SJSA1 (cell line): ENCODE measurements around the gene KIT. TPM values are rescaled to one million over a fixed set of nuclear protein-coding genes. Genes with fewer than 3 reads are reported as not detected.

ENCODE experiments used
- DNase-seq, 2 experiments: peaks; one replicate each; pipeline ENCODE4 v3.0.0-alpha.2; 2015 to 2020; ENCODE audit warnings: low spot score in 2 of 2, low read depth in 1 of 2
- H3K27ac ChIP-seq: fragments of 250-450 bp; sonication (Bioruptor Pico); 2 replicates; pipeline ENCODE4 v1.5.1; 2020; ENCODE audit warnings: mild to moderate bottlenecking, moderate library complexity
- H3K27me3 ChIP-seq: fragments of 250-450 bp; sonication (Bioruptor Pico); replicated peaks from 2 replicates; pipeline ENCODE4 v1.5.1; 2020; ENCODE audit warnings: mild to moderate bottlenecking, moderate library complexity
- H3K36me3 ChIP-seq: fragments of 250-450 bp; sonication (Bioruptor Pico); 2 replicates; pipeline ENCODE4 v1.5.1; 2020; ENCODE audit warnings: mild to moderate bottlenecking
- H3K4me1 ChIP-seq: fragments of 250-450 bp; sonication (Bioruptor Pico); replicated peaks from 2 replicates; pipeline ENCODE4 v1.6.1; 2021; ENCODE audit warnings: mild to moderate bottlenecking
- H3K4me3 ChIP-seq: fragments of 250-450 bp; sonication (Bioruptor Pico); 2 replicates; pipeline ENCODE4 v1.5.1; 2020; ENCODE audit warnings: mild to moderate bottlenecking
- H3K9me3 ChIP-seq: fragments of 250-450 bp; sonication (Bioruptor Pico); replicated peaks from 2 replicates; pipeline ENCODE4 v1.5.1; 2020; ENCODE audit warnings: mild to moderate bottlenecking
- total RNA-seq: library from RNA; depleted of rRNA; stranded (reverse); fragments of >200 nt; shearing (Covaris generic); gene quantifications from 2 replicates; pipeline ENCODE4 v1.2.3, GENCODE V29; 2014

Gene KIT
- total RNA-seq, 1 experiment from 2014 or later: not detected

DNA sequence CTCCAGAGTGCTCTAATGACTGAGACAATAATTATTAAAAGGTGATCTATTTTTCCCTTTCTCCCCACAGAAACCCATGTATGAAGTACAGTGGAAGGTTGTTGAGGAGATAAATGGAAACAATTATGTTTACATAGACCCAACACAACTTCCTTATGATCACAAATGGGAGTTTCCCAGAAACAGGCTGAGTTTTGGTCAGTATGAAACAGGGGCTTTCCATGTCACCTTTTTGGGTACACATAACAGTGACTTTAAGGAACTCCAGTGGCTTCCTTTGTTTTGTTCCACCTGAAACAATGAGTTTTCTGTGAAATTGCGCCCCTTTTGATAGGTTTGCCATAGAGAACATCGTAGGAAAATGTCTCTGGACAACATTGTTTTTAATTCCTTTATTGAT is 69.6 kb downstream of the KIT start:
- H3K4me3 ChIP-seq: no peak overlapping the region
- H3K27me3 ChIP-seq: 0 out of 2 replicates have a peak, but pooled peaks cover 3% of the 10 kb centered on the region
- H3K4me1 ChIP-seq: no peaks in the 10 kb centered on the region
- H3K36me3 ChIP-seq: no peaks in the 10 kb centered on the region
- H3K27ac ChIP-seq: no peak overlapping the region
- no peaks in the 10 kb centered on the region for H3K9me3 ChIP-seq
- no peak for DNase-seq

DNA sequence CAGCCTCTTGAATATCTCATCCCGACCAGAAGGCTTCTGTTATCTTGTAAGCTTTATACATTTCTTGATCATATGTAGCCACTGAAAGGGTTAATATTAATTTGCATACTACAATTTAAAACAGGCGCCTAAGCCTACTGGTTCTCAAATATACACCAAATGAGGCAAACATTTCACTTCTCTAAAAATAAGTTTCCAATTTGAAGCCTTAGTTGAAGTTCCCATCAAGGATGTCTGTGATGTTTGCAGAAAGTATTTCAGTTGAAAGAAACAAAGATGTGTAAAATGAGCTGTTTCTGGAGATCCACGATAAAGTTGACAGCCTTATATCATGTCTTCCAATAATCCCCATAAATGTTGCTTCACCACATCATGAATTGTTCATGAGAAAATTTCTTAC is 70.6 kb downstream of the KIT start:
- Histone ChIP-seq H3K36me3 (no peaks in the 10 kb centered on the region), H3K27me3 (0 out of 2 replicates have a peak, but pooled peaks cover 3% of the 10 kb centered on the region), H3K4me3 (no peak overlapping the region), H3K27ac (no peak overlapping the region), H3K4me1 (no peaks in the 10 kb centered on the region), H3K9me3 (no peaks in the 10 kb centered on the region)
- no peak for DNase-seq

DNA sequence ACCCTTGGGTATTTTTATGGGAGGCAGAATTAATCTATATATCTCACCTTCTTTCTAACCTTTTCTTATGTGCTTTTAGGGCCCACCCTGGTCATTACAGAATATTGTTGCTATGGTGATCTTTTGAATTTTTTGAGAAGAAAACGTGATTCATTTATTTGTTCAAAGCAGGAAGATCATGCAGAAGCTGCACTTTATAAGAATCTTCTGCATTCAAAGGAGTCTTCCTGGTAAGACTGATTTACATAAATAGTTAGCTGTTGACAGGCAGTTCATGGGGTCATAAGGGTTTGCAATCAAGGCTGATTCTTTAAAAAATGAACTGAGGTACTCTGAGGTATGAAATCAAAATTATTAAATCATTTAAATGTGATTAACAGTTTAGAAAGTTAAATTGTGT is 71.5 kb downstream of the KIT start:
- Histone ChIP-seq H3K27me3 (0 out of 2 replicates have a peak, but pooled peaks cover 3% of the 10 kb centered on the region), H3K4me3 (no peak overlapping the region), H3K9me3 (no peaks in the 10 kb centered on the region), H3K36me3 (no peaks in the 10 kb centered on the region), H3K27ac (no peak overlapping the region), H3K4me1 (no peaks in the 10 kb centered on the region)
- no peak for DNase-seq

DNA sequence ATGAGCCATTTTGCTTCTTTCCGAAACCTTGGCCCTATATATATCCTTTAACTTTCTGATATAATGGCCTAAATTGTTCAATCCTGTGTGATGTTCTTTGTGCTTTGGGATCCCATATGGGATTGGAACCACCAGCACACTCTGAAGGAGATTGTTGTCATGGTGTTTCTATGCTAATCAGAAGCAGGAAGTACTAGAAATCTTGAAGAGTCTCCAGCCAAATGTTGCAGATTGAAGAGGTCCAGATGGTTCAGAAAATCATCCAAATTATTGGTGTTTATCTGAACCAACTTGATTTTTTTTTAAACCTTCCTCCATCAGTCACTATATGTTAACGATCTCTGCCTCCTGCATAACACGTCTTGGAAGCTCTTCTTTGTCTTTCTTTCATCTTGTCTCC is 72.8 kb downstream of the KIT start:
- Histone ChIP-seq H3K4me3 (no peak overlapping the region), H3K27me3 (0 out of 2 replicates have a peak, but pooled peaks cover 3% of the 10 kb centered on the region), H3K27ac (no peak overlapping the region), H3K9me3 (no peaks in the 10 kb centered on the region), H3K4me1 (no peaks in the 10 kb centered on the region), H3K36me3 (no peaks in the 10 kb centered on the region)
- no peak for DNase-seq

DNA sequence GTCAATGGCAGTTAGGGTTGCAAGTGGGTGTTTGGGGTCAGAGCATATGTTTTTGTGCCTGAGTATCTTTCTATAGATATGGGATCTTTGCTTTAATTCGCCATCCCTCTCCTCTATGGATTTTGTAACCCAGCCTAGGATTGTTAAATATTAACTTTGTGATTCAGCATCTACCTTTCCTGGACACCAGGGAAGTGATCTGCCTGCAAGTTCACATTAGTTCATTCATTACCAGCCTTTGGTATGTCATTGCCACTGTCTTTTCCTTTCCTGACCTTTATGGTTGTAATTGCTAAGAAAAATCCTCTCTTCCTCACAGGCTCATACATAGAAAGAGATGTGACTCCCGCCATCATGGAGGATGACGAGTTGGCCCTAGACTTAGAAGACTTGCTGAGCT is 73.8 kb downstream of the KIT start:
- Histone ChIP-seq H3K36me3 (no peaks in the 10 kb centered on the region), H3K27ac (no peak overlapping the region), H3K27me3 (0 out of 2 replicates have a peak, but pooled peaks cover 3% of the 10 kb centered on the region), H3K9me3 (no peaks in the 10 kb centered on the region), H3K4me3 (no peak overlapping the region), H3K4me1 (no peaks in the 10 kb centered on the region)
- no peak for DNase-seq

DNA sequence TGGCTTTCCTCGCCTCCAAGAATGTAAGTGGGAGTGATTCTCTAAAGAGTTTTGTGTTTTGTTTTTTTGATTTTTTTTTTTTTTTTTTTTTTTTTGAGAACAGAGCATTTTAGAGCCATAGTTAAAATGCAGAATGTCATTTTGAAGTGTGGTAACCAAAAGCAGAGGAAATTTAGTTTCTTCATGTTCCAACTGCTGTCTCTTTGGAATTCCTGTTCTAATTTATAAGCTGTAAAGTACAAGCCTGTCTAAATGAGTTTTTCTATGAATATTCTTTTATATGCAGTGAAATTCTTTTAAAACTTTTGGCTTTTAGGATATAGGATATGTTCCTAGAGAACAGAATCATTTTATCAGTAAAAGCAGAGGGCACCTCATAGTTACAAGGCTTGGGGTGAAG is 74.2 kb downstream of the KIT start:
- H3K4me1 ChIP-seq: no peaks in the 10 kb centered on the region
- no peak for DNase-seq
- H3K27ac ChIP-seq: no peak overlapping the region

DNA sequence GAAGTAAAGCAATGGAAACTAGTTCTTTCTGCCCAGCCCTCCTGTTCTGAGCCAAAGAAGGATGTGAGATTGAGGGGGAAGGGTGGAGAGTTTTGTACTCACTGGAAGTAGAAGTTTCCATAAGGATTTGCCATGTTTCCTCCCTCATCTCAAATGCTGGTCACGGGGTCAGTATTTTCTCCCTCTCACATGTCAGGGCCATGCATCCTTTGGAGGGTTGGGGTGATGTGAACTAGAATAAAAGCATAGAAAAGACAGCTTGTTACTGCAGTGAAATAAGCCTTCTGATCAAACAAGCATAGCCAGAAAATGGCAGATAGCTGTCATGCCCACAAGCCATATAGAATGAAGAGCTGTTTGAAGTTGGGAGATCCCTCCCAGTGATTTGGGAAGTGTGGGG is 79.7 kb downstream of the KIT start:
- Histone ChIP-seq H3K36me3 (no peaks in the 10 kb centered on the region), H3K9me3 (no peaks in the 10 kb centered on the region), H3K27ac (no peak overlapping the region)

More for the DNA sequence above, 74.2 kb downstream of the KIT start:
- no peak overlapping the region for H3K4me3 ChIP-seq
- no peaks in the 10 kb centered on the region for H3K36me3 ChIP-seq
- 0 out of 2 replicates have a peak, but pooled peaks cover 3% of the 10 kb centered on the region for H3K27me3 ChIP-seq
- no peaks in the 10 kb centered on the region for H3K9me3 ChIP-seq

DNA sequence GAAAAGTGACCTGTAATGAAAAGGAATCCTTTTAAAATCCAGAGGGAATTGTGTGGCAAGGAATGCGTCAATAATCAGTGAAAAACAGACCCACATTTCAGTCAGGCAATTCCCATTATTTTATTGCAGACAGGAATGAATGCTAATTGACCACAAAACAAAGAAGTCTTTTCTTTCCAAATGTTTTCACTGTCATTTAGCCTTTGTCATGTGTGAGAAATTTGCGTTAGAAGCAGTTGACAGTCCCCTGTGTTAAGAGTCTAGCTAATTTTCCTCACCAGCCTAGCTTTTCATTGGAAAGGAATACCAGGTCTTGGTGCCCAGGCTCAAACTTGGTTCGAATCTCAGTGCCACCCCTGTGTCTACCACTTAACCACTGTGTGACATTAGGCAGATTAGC is 83.4 kb downstream of the KIT start:
- DNase-seq: no peak
- Histone ChIP-seq H3K9me3 (no peaks in the 10 kb centered on the region), H3K27me3 (no peaks in the 10 kb centered on the region), H3K4me1 (no peaks in the 10 kb centered on the region), H3K4me3 (no peak overlapping the region), H3K27ac (no peak overlapping the region), H3K36me3 (no peaks in the 10 kb centered on the region)

More for the DNA sequence above, 79.7 kb downstream of the KIT start:
- Histone ChIP-seq H3K4me3 (no peak overlapping the region), H3K27me3 (no peaks in the 10 kb centered on the region), H3K4me1 (no peaks in the 10 kb centered on the region)
- no peak for DNase-seq

DNA sequence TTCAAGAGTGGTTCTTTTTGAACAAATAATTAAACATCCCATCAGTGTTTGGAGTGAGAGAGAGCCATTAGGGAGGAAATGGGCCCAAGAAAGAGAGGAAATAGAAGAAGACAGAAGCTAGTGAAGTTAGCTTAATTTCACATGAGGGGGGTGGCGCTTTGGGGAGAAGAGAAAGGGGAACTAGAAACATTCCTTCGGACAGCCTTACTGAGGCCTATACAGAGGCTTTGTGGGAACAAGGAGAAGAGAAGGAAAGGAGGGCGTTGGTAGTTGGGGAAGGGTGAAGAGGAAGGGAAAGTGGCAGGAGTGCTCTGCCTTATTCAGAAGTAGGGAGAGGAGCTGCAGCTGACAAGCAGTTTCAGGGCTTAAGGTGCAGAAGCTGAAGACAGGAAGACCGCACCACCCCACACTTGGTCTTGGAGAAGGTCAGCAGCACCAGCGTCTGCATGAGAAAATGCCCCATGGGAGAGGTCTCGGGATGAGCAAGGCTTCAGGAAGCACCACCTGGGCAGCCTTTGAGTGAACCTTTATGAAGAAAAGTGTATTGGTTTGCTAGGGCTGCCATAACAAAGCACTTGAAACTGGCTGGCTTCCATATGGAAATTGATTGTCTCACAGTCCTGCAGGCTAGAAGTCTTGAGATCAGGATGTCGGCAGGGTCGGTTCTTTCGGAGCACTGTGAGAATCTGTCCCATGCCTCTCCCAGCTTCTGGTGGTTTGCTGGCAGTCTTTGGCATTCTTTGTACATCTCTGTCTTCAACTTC is 85.1 kb downstream of the KIT start:
- H3K27me3 ChIP-seq: no peaks in the 10 kb centered on the region
- DNase-seq: no peak
- H3K4me1 ChIP-seq: no peaks in the 10 kb centered on the region
- no peak overlapping the region for H3K4me3 ChIP-seq
- H3K27ac ChIP-seq: no peak overlapping the region
- no peaks in the 10 kb centered on the region for H3K36me3 ChIP-seq
- H3K9me3 ChIP-seq: no peaks in the 10 kb centered on the region

DNA sequence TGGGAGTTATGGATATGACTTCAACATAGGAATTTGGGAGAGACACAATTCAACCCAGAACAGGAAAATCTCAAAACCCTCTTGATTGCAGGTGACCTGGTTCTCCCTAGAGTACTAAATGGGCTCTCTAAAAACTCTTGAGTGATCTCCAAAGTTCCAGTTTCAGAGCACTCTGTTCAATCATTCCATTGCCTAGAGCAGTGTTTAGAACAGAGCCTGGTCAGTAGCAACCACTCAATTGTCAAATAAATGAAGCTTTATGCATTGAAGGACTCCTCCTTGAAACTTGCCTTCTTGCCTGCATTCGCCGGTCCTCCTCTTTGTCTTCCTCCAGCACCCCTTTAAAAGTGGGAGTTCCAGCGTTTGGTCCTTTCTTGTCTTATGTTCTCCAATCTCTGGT is 85.8 kb downstream of the KIT start:
- DNase-seq: no peak

DNA sequence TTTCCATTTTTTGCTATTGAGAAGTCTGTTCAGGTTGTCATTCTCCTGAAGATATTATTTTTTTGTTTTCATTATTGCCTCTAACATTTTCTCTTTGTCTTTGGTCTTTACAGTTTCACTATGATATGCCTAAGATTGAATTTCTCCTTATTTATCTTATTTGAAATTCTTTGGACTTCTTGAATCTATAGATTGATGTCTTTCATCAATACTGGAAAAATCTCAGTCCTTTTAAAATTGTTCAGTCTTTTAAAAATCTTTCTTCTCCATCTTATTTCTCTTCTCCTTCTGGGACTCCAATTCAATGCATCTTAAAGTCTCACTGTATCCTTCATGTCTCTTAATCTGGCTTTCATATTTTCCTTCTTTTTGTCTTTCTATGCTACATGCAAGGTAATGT is 86.7 kb downstream of the KIT start:
- H3K9me3 ChIP-seq: no peaks in the 10 kb centered on the region
- no peak overlapping the region for H3K4me3 ChIP-seq

More for the DNA sequence above, 85.8 kb downstream of the KIT start:
- H3K4me3 ChIP-seq: no peak overlapping the region
- no peak overlapping the region for H3K27ac ChIP-seq
- H3K27me3 ChIP-seq: no peaks in the 10 kb centered on the region
- no peaks in the 10 kb centered on the region for H3K4me1 ChIP-seq
- no peaks in the 10 kb centered on the region for H3K36me3 ChIP-seq
- no peaks in the 10 kb centered on the region for H3K9me3 ChIP-seq

DNA sequence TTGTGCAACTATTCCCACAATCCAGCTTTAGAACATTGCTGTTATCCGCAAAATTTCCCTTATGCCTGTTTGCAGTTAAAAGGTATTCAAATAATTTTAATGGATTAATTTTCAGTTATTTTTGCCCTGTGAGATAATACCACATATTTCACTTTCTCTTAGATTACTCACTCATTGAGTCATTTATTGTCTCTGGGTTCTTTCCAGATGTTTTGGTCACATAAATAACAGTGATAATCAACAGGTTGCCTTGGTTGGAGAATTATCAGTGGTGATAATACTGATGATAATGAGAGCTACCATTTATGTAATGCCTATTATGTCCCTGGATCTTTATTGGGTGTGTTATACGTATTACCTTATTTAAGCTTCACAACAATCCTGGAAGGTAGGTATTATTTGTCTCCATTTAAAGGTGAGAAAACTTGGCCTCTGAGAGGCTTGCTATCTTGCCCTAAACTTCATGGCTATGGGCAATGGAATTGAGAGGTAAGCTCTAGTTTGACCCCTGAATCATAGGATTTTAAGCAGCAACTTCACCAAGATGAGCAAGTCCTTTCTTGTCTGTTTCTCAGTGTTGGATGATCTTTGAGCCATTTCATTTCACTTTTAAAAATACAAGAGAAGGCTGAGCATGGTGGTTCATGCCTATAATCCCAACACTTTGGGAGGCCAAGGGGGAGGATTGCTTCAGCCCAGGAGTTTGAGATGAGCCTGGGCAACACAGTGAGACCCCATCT is 87.4 kb downstream of the KIT start:
- H3K27ac ChIP-seq: no peak overlapping the region
- DNase-seq: no peak

More for the DNA sequence above, 86.7 kb downstream of the KIT start:
- Histone ChIP-seq H3K27me3 (no peaks in the 10 kb centered on the region), H3K36me3 (no peaks in the 10 kb centered on the region), H3K27ac (no peak overlapping the region), H3K4me1 (no peaks in the 10 kb centered on the region)
- no peak for DNase-seq

DNA sequence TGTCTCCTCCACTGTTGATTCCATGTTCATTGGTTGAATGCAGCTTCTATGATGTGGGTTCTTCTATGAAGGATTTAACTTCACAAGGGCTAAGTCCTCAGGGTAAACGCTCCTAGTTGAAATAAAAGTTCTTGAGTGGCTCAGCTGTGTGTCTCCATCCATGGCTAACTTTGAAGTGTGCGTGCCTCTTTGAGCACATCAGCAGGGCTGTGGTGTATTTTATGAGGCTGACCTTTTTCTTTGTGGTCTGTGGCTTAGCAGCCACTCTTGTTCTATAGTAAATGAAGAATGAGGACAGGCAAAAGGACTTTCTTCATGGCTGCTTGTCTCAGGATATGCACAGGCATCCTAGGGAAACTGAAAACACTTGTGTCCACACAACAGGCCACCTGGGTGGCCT is 88.5 kb downstream of the KIT start:
- no peak overlapping the region for H3K27ac ChIP-seq
- H3K4me3 ChIP-seq: no peak overlapping the region
- H3K4me1 ChIP-seq: no peaks in the 10 kb centered on the region
- H3K27me3 ChIP-seq: no peaks in the 10 kb centered on the region
- H3K36me3 ChIP-seq: no peaks in the 10 kb centered on the region
- DNase-seq: no peak
- no peaks in the 10 kb centered on the region for H3K9me3 ChIP-seq

More for the DNA sequence above, 87.4 kb downstream of the KIT start:
- no peak overlapping the region for H3K4me3 ChIP-seq
- no peaks in the 10 kb centered on the region for H3K4me1 ChIP-seq
- no peaks in the 10 kb centered on the region for H3K36me3 ChIP-seq
- H3K27me3 ChIP-seq: no peaks in the 10 kb centered on the region
- H3K9me3 ChIP-seq: no peaks in the 10 kb centered on the region

DNA sequence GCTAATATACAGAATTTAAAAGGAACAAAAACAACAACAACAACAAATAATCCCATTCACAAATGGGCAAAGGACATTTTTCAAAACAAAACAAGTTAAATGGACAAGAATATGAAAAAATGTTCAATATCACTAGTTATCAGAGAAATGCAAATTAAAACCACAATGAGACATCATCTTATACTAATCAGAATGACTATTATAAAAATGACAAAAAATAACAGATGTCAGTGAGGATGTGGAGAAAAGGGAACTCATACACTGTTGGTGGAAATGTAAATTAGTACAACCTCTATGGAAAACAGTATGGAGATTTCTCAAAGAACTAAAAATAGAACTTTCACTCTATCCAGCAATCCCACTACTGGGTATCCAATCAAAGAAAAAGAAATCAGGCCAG is 92.6 kb downstream of the KIT start:
- Histone ChIP-seq H3K36me3 (no peaks in the 10 kb centered on the region), H3K27me3 (no peaks in the 10 kb centered on the region), H3K4me1 (no peaks in the 10 kb centered on the region), H3K4me3 (no peak overlapping the region), H3K9me3 (no peaks in the 10 kb centered on the region), H3K27ac (no peak overlapping the region)
- DNase-seq: no peak
